Measurements from ENCODE around the gene NPC1. TPM values are rescaled to one million over a fixed set of nuclear protein-coding genes. Genes with fewer than 3 reads are reported as not detected.

The NPC1 gene
- total RNA-seq, 1 donor from 2014 or later, result 29.0 TPM

GRCh38 chr18:23595591-23595990 lies 9.3 kb upstream of the NPC1 start:
- peaks cover 7% of the 10 kb centered on the region for H3K4me1 Mint-ChIP-seq (ENCODE audit: low read depth)
- H3K9me3 Mint-ChIP-seq, result no peaks in the 10 kb centered on the region
- DNase-seq (ENCODE audit: low spot score), result no peak
- intact Hi-C loops (cut with micrococcal nuclease), result no loop called here
- no peak overlapping the region for H3K4me3 Mint-ChIP-seq (ENCODE audit: low read depth)
- H3K27me3 Mint-ChIP-seq (ENCODE audit: low read depth), result peaks cover 13% of the 10 kb centered on the region
- H3K27ac Mint-ChIP-seq, result no peak overlapping the region
- no peaks in the 10 kb centered on the region for H3K36me3 Mint-ChIP-seq (ENCODE audit: low read depth)

GRCh38 chr18:23593720-23594119 lies 7.4 kb upstream of the NPC1 start:
- peaks cover 7% of the 10 kb centered on the region for H3K4me1 Mint-ChIP-seq (ENCODE audit: low read depth)
- peaks cover 14% of the 10 kb centered on the region for H3K27me3 Mint-ChIP-seq (ENCODE audit: low read depth)
- no peak for DNase-seq (ENCODE audit: low spot score)
- no peak overlapping the region for H3K4me3 Mint-ChIP-seq (ENCODE audit: low read depth)
- no peaks in the 10 kb centered on the region for H3K9me3 Mint-ChIP-seq
- intact Hi-C loops (cut with micrococcal nuclease), result no loop called here
- H3K27ac Mint-ChIP-seq, result no peak overlapping the region
- no peaks in the 10 kb centered on the region for H3K36me3 Mint-ChIP-seq (ENCODE audit: low read depth)

GRCh38 chr18:23592911-23593310 lies 6.6 kb upstream of the NPC1 start:
- Mint-ChIP-seq H3K4me1 (ENCODE audit: low read depth) (peaks cover 7% of the 10 kb centered on the region), H3K9me3 (no peaks in the 10 kb centered on the region), H3K27ac (no peak overlapping the region), H3K36me3 (ENCODE audit: low read depth) (no peaks in the 10 kb centered on the region), H3K4me3 (ENCODE audit: low read depth) (no peak overlapping the region), H3K27me3 (ENCODE audit: low read depth) (peaks cover 14% of the 10 kb centered on the region)
- DNase-seq (ENCODE audit: low spot score), result no peak
- intact Hi-C loops (cut with micrococcal nuclease), result no loop called here

GRCh38 chr18:23591011-23591410 lies 4.7 kb upstream of the NPC1 start:
- Mint-ChIP-seq H3K9me3 (no peaks in the 10 kb centered on the region), H3K36me3 (ENCODE audit: low read depth) (no peaks in the 10 kb centered on the region), H3K27me3 (ENCODE audit: low read depth) (peaks cover 5% of the 10 kb centered on the region), H3K4me3 (ENCODE audit: low read depth) (no peak overlapping the region), H3K27ac (no peak overlapping the region), H3K4me1 (ENCODE audit: low read depth) (peaks cover 16% of the 10 kb centered on the region)
- intact Hi-C loops (cut with micrococcal nuclease), result no loop called here
- no peak for DNase-seq (ENCODE audit: low spot score)

GRCh38 chr18:23588836-23589560 lies 2.7 kb upstream of the NPC1 start:
- H3K36me3 Mint-ChIP-seq (ENCODE audit: low read depth), result peaks cover 4% of the 10 kb centered on the region
- intact Hi-C loops (cut with micrococcal nuclease), result loop anchor here (5.0 kb wide), 1 partner anchor 137 kb away; the partner anchor contains the start of gene RIOK3
- H3K27me3 Mint-ChIP-seq (ENCODE audit: low read depth), result peaks cover 5% of the 10 kb centered on the region
- no peak overlapping the region for H3K4me3 Mint-ChIP-seq (ENCODE audit: low read depth)
- H3K9me3 Mint-ChIP-seq, result no peaks in the 10 kb centered on the region
- H3K27ac Mint-ChIP-seq, result no peak overlapping the region
- no peak for DNase-seq (ENCODE audit: low spot score)
- H3K4me1 Mint-ChIP-seq (ENCODE audit: low read depth), result peaks cover 27% of the 10 kb centered on the region

GRCh38 chr18:23587220-23587642 lies 925 bp upstream of the NPC1 start:
- Mint-ChIP-seq H3K36me3 (ENCODE audit: low read depth) (peaks cover 12% of the 10 kb centered on the region), H3K27me3 (ENCODE audit: low read depth) (peaks cover 5% of the 10 kb centered on the region), H3K4me1 (ENCODE audit: low read depth) (peaks cover 32% of the 10 kb centered on the region), H3K27ac (peak overlapping the region; percentile 94), H3K4me3 (ENCODE audit: low read depth) (peak overlapping the region; percentile 92), H3K9me3 (no peaks in the 10 kb centered on the region)
- intact Hi-C loops (cut with micrococcal nuclease), result loop anchor here (1.0 to 5.0 kb wide), 4 partner anchors 24 to 135 kb away; partner anchors contain the start of gene RIOK3
- peak; percentile 13 for DNase-seq (ENCODE audit: low spot score)

- peak overlapping the region; percentile 92 for H3K4me3 Mint-ChIP-seq (ENCODE audit: low read depth)
- no peak for DNase-seq (ENCODE audit: low spot score)
- intact Hi-C loops (cut with micrococcal nuclease), result loop anchor here (1.0 to 5.0 kb wide), 6 partner anchors 13 to 653 kb away; partner anchors contain the start of genes RBBP8 and RIOK3
- H3K27ac Mint-ChIP-seq, result peak overlapping the region; percentile 70
- H3K4me1 Mint-ChIP-seq (ENCODE audit: low read depth), result peaks cover 44% of the 10 kb centered on the region
- peaks cover 5% of the 10 kb centered on the region for H3K27me3 Mint-ChIP-seq (ENCODE audit: low read depth)
- peaks cover 18% of the 10 kb centered on the region for H3K36me3 Mint-ChIP-seq (ENCODE audit: low read depth)
- no peaks in the 10 kb centered on the region for H3K9me3 Mint-ChIP-seq
These were observed 433 bp downstream of the NPC1 start for GRCh38 chr18:23585897-23586248.

- no peaks in the 10 kb centered on the region for H3K9me3 Mint-ChIP-seq
- peaks cover 5% of the 10 kb centered on the region for H3K27me3 Mint-ChIP-seq (ENCODE audit: low read depth)
- DNase-seq (ENCODE audit: low spot score), result no peak
- intact Hi-C loops (cut with micrococcal nuclease), result loop anchor here (5.0 kb wide), 1 partner anchor 133 kb away; the partner anchor contains the start of gene RIOK3
- peak overlapping the region; percentile 92 for H3K4me3 Mint-ChIP-seq (ENCODE audit: low read depth)
- peaks cover 21% of the 10 kb centered on the region for H3K36me3 Mint-ChIP-seq (ENCODE audit: low read depth)
- H3K27ac Mint-ChIP-seq, result peak overlapping the region; percentile 70
- peaks cover 49% of the 10 kb centered on the region for H3K4me1 Mint-ChIP-seq (ENCODE audit: low read depth)
These were observed 1.1 kb downstream of the NPC1 start for GRCh38 chr18:23585007-23585871.

GRCh38 chr18:23584019-23584983 lies 2.0 kb downstream of the NPC1 start:
- Mint-ChIP-seq H3K4me3 (ENCODE audit: low read depth) (peak overlapping the region; percentile 11), H3K4me1 (ENCODE audit: low read depth) (peaks cover 51% of the 10 kb centered on the region), H3K27ac (no peak overlapping the region), H3K27me3 (ENCODE audit: low read depth) (peaks cover 5% of the 10 kb centered on the region), H3K36me3 (ENCODE audit: low read depth) (peaks cover 24% of the 10 kb centered on the region), H3K9me3 (no peaks in the 10 kb centered on the region)
- intact Hi-C loops (cut with micrococcal nuclease), result no loop called here
- DNase-seq (ENCODE audit: low spot score), result no peak

GRCh38 chr18:23583071-23583865 lies 3.0 kb downstream of the NPC1 start:
- peaks cover 60% of the 10 kb centered on the region for H3K4me1 Mint-ChIP-seq (ENCODE audit: low read depth)
- no peak overlapping the region for H3K4me3 Mint-ChIP-seq (ENCODE audit: low read depth)
- peaks cover under 1% of the 10 kb centered on the region for H3K27me3 Mint-ChIP-seq (ENCODE audit: low read depth)
- DNase-seq (ENCODE audit: low spot score), result no peak
- intact Hi-C loops (cut with micrococcal nuclease), result no loop called here
- no peak overlapping the region for H3K27ac Mint-ChIP-seq
- H3K36me3 Mint-ChIP-seq (ENCODE audit: low read depth), result peaks cover 33% of the 10 kb centered on the region
- H3K9me3 Mint-ChIP-seq, result no peaks in the 10 kb centered on the region

- H3K27me3 Mint-ChIP-seq (ENCODE audit: low read depth), result no peaks in the 10 kb centered on the region
- H3K4me3 Mint-ChIP-seq (ENCODE audit: low read depth), result no peak overlapping the region
- intact Hi-C loops (cut with micrococcal nuclease), result no loop called here
- no peak for DNase-seq (ENCODE audit: low spot score)
- H3K9me3 Mint-ChIP-seq, result no peaks in the 10 kb centered on the region
- H3K36me3 Mint-ChIP-seq (ENCODE audit: low read depth), result peaks cover 40% of the 10 kb centered on the region
- H3K27ac Mint-ChIP-seq, result no peak overlapping the region
- peaks cover 55% of the 10 kb centered on the region for H3K4me1 Mint-ChIP-seq (ENCODE audit: low read depth)
These were observed 5.5 kb downstream of the NPC1 start for GRCh38 chr18:23580677-23581367.

Data from activated T-helper 2 cell treated with anti-CD3 and anti-CD28 coated beads, Interferon-gamma antibody, Interleukin-2, Interleukin-4, amounts not matched to agents 10 μg/mL and 5 μg/mL and 100 μg/mL, durations not matched to agents 14 hours and 24 hours and 36 hours (primary cell).